Measurements from ENCODE around the gene ZNF594. TPM values are rescaled to one million over a fixed set of nuclear protein-coding genes. Genes with fewer than 3 reads are reported as not detected.

ZNF594 gene
- total and polyA plus RNA-seq, 9 donors, result 6.4 to 35.6 (median 20.1) TPM

DNA sequence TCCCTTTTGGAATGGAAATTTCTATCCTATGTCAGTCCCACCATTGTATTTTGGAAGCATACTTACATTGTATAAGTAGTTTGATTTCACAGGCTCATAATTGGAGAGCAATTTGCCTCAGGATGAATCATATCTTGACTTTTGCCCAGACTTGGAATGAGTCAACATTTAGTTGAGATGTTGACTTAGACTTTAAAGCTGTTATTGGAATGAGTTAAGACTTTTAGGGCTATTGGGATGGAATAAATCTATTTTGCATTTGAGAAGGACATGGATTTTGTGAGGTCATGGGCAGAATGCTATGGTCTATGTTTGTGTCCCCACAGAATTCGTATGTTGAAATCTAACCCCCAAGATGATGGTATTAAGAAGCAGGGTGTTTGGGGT, 12.2 kb upstream of the ZNF594 start:
- 94 to 97% (median 96%) methylated on average over 1 of the region's 1 CpG for WGBS, 3 donors
- intact Hi-C loops (cut with DNase I), result no loop called here

GRCh38 chr17:5203178-5203907, 11.7 kb upstream of the ZNF594 start:
- Histone ChIP-seq H3K4me3 (no peak overlapping the region), H3K27me3 (no peaks in the 10 kb centered on the region), H3K4me1 (ENCODE audit: insufficient read depth) (peaks cover 2% of the 10 kb centered on the region), H3K27ac (no peak overlapping the region), H3K9me3 (no peaks in the 10 kb centered on the region), H3K36me3 (no peaks in the 10 kb centered on the region)
- DNase-seq, result no peak
- intact Hi-C loops (cut with DNase I), result no loop called here
- TF ChIP-seq EP300 (IDR thresholded peaks at IDR 0.05), result no peak
- TF ChIP-seq POLR2A (IDR thresholded peaks at IDR 0.05), result no peak
- TF ChIP-seq CTCF (IDR thresholded peaks at IDR 0.05), result no peak
- WGBS, 3 donors, result 92 to 95% (median 92%) methylated on average over 14 of the region's 14 CpGs

More for the DNA sequence above, 12.2 kb upstream of the ZNF594 start:
- H3K4me1 ChIP-seq (ENCODE audit: insufficient read depth), result peaks cover 2% of the 10 kb centered on the region
- TF ChIP-seq EP300 (IDR thresholded peaks at IDR 0.05), result no peak
- no peak for TF ChIP-seq CTCF (IDR thresholded peaks at IDR 0.05)
- TF ChIP-seq POLR2A (IDR thresholded peaks at IDR 0.05), result no peak
- DNase-seq, result no peak
- H3K27me3 ChIP-seq, result no peaks in the 10 kb centered on the region
- no peaks in the 10 kb centered on the region for H3K36me3 ChIP-seq
- H3K4me3 ChIP-seq, result no peak overlapping the region
- no peak overlapping the region for H3K27ac ChIP-seq
- no peaks in the 10 kb centered on the region for H3K9me3 ChIP-seq

DNA sequence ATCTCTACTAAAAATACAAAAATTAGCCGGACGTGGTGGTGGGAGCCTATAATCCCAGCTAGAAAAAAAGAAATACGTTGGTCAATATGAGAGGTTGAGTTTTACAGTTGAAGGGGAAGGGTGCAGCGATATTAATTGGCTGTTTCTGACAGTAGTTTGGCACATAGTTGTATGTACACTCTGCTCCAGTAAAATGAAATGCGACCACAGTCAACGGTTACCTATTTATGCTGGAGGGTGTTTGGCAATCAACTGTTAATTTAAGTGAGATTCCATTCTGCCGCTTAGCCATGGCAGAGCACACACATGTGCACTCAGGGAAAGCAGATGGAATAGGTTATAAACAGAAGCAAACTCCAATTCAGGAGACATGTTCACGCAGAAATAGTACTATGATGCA, 9.3 kb upstream of the ZNF594 start:
- intact Hi-C loops (cut with DNase I), result no loop called here
- WGBS, 3 donors, result 93 to 95% (median 93%) methylated on average over 8 of the region's 8 CpGs

GRCh38 chr17:5200360-5200759, 8.7 kb upstream of the ZNF594 start:
- H3K27me3 ChIP-seq, result no peaks in the 10 kb centered on the region
- H3K36me3 ChIP-seq, result no peaks in the 10 kb centered on the region
- no peak overlapping the region for H3K27ac ChIP-seq
- intact Hi-C loops (cut with DNase I), result no loop called here
- DNase-seq, result no peak
- H3K4me1 ChIP-seq (ENCODE audit: insufficient read depth), result peaks cover 4% of the 10 kb centered on the region
- 43 to 78% (median 62%) methylated on average over 2 of the region's 2 CpGs for WGBS, 3 donors
- TF ChIP-seq EP300 (IDR thresholded peaks at IDR 0.05), result no peak
- no peak for TF ChIP-seq POLR2A (IDR thresholded peaks at IDR 0.05)
- TF ChIP-seq CTCF (IDR thresholded peaks at IDR 0.05), result no peak
- no peaks in the 10 kb centered on the region for H3K9me3 ChIP-seq
- no peak overlapping the region for H3K4me3 ChIP-seq

More for the DNA sequence above, 9.3 kb upstream of the ZNF594 start:
- no peak for DNase-seq
- H3K4me3 ChIP-seq, result no peak overlapping the region
- H3K9me3 ChIP-seq, result no peaks in the 10 kb centered on the region
- no peak for TF ChIP-seq CTCF (IDR thresholded peaks at IDR 0.05)
- no peak for TF ChIP-seq POLR2A (IDR thresholded peaks at IDR 0.05)
- TF ChIP-seq EP300 (IDR thresholded peaks at IDR 0.05), result no peak
- no peaks in the 10 kb centered on the region for H3K27me3 ChIP-seq
- H3K27ac ChIP-seq, result no peak overlapping the region
- H3K4me1 ChIP-seq (ENCODE audit: insufficient read depth), result peaks cover 4% of the 10 kb centered on the region
- H3K36me3 ChIP-seq, result no peaks in the 10 kb centered on the region
